HL-60/S4 treated with phorbol 12-myristate 13-acetate at 8.2 ng/mL for 4 days and 3 days (cell line): ENCODE measurements around the gene LILRB4.
"Not testable (repeated sequence)": the region's sequence is repeated elsewhere in the genome, so short reads cannot be mapped to it uniquely, and the experiment has no call there.

ENCODE experiments used
- in situ Hi-C: fragments of 300-500 bp; cut with MboI; formaldehyde crosslinking; loops from 2 replicates; pipeline ENCODE4 v1.15.0; 2022; ENCODE audit warnings: low sequenced_read_pairs

LILRB4 gene

GRCh38 chr19:54648129-54648528, 14.7 kb upstream of the LILRB4 start:
- in situ Hi-C loops = no loop called here

- in situ Hi-C loops = loop anchor here (25.0 kb wide), 1 partner anchor 163 kb away; no protein-coding TSS in a partner anchor
Observed at GRCh38 chr19:54650108-54650655, 12.6 kb upstream of the LILRB4 start.

GRCh38 chr19:54653181-54653809, 9.5 kb upstream of the LILRB4 start:
- in situ Hi-C loops = loop anchor here (25.0 kb wide), 1 partner anchor 166 kb away; no protein-coding TSS in a partner anchor

GRCh38 chr19:54654447-54655321, 8.1 kb upstream of the LILRB4 start:
- in situ Hi-C loops = loop anchor here (25.0 kb wide), 1 partner anchor 167 kb away; no protein-coding TSS in a partner anchor

GRCh38 chr19:54659300-54659699, 3.5 kb upstream of the LILRB4 start:
- in situ Hi-C loops = loop anchor here (25.0 kb wide), 1 partner anchor 172 kb away; no protein-coding TSS in a partner anchor

- in situ Hi-C loops = loop anchor here (25.0 kb wide), 1 partner anchor 173 kb away; no protein-coding TSS in a partner anchor
Observed at GRCh38 chr19:54660306-54660705, 2.5 kb upstream of the LILRB4 start.

- in situ Hi-C loops = loop anchor here (25.0 kb wide), 1 partner anchor 174 kb away; no protein-coding TSS in a partner anchor
Observed at GRCh38 chr19:54660964-54661363, 1.8 kb upstream of the LILRB4 start.

GRCh38 chr19:54661846-54662481, 821 bp upstream of the LILRB4 start:
- in situ Hi-C loops = loop anchor here (25.0 kb wide), 1 partner anchor 175 kb away; no protein-coding TSS in a partner anchor

- in situ Hi-C loops = loop anchor here (25.0 kb wide), 1 partner anchor 178 kb away; no protein-coding TSS in a partner anchor
Observed at GRCh38 chr19:54665530-54665929, 2.7 kb downstream of the LILRB4 start.

- in situ Hi-C loops = loop anchor here (25.0 kb wide), 1 partner anchor 180 kb away; no protein-coding TSS in a partner anchor
Observed at GRCh38 chr19:54667217-54667616, 4.4 kb downstream of the LILRB4 start.

GRCh38 chr19:54668353-54668752, 5.6 kb downstream of the LILRB4 start:
- in situ Hi-C loops = loop anchor here (25.0 kb wide), 1 partner anchor 181 kb away; no protein-coding TSS in a partner anchor

GRCh38 chr19:54670576-54671357, 8.0 kb downstream of the LILRB4 start:
- in situ Hi-C loops = loop anchor here (25.0 kb wide), 1 partner anchor 183 kb away; no protein-coding TSS in a partner anchor

GRCh38 chr19:54673222-54673621, 10.4 kb downstream of the LILRB4 start:
- in situ Hi-C loops = loop anchor here (25.0 kb wide), 1 partner anchor 186 kb away; no protein-coding TSS in a partner anchor

GRCh38 chr19:54674021-54674617, 11.3 kb downstream of the LILRB4 start:
- in situ Hi-C loops = loop anchor here (25.0 kb wide), 1 partner anchor 187 kb away; no protein-coding TSS in a partner anchor

GRCh38 chr19:54676210-54676834, 13.5 kb downstream of the LILRB4 start:
- in situ Hi-C loops = not testable (repeated sequence)

GRCh38 chr19:54677217-54677616, 14.4 kb downstream of the LILRB4 start:
- in situ Hi-C loops = no loop called here

- in situ Hi-C loops = not testable (repeated sequence)
Observed at GRCh38 chr19:54681596-54681995, 18.8 kb downstream of the LILRB4 start.

GRCh38 chr19:54682306-54682856, 19.6 kb downstream of the LILRB4 start:
- in situ Hi-C loops = no loop called here
